Coronary artery (tissue), 2 donors: ENCODE measurements around the gene OCRL.
A peak's percentile ranks its signal among the peaks of the same experiment; 100 is the strongest.

Experiments
- DNase-seq: peaks from one replicate; pipeline ENCODE4 v3.0.0-alpha.2; 2017; ENCODE audit warnings: low spot score
- H3K27ac ChIP-seq, 2 donors: fragments of 200-600 bp; sonication (generic); one replicate each; pipeline ENCODE4 v1.5.1; 2016 to 2019
- H3K4me3 ChIP-seq: fragments of 200-600 bp; sonication (generic); 2 replicates; pipeline ENCODE4 v1.5.1; 2016; ENCODE audit warnings: mild to moderate bottlenecking, moderate library complexity
- TF ChIP-seq, protein P1 (sequence below): fragments of 200-600 bp; sonication (generic); IDR thresholded peaks from one replicate; pipeline ENCODE4 v1.5.1; 2019; ENCODE audit warnings: antibody characterized with exemption

The OCRL gene

DNA sequence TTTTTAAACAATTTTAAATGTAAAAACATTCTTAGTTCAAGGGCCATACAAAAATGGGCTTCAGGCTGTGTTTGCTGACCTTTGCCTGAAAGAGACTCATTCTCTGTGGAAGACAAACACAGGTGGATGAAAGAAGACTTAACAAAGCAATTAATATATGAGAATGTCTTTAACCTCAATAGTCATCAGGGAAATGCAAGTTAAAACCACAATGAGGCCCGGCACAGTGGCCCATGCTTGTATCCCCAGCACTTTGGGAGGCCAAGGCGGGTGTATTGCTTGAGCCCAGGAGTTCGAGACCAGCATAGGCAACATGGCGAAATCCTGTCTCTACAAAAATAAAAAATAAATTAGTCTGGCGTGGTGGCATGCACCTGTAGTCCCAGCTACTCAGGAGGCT, 9.6 kb upstream of the OCRL start:
- DNase-seq, result no peak
- TF ChIP-seq, protein P1, sequence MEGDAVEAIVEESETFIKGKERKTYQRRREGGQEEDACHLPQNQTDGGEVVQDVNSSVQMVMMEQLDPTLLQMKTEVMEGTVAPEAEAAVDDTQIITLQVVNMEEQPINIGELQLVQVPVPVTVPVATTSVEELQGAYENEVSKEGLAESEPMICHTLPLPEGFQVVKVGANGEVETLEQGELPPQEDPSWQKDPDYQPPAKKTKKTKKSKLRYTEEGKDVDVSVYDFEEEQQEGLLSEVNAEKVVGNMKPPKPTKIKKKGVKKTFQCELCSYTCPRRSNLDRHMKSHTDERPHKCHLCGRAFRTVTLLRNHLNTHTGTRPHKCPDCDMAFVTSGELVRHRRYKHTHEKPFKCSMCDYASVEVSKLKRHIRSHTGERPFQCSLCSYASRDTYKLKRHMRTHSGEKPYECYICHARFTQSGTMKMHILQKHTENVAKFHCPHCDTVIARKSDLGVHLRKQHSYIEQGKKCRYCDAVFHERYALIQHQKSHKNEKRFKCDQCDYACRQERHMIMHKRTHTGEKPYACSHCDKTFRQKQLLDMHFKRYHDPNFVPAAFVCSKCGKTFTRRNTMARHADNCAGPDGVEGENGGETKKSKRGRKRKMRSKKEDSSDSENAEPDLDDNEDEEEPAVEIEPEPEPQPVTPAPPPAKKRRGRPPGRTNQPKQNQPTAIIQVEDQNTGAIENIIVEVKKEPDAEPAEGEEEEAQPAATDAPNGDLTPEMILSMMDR, result no peak

DNA sequence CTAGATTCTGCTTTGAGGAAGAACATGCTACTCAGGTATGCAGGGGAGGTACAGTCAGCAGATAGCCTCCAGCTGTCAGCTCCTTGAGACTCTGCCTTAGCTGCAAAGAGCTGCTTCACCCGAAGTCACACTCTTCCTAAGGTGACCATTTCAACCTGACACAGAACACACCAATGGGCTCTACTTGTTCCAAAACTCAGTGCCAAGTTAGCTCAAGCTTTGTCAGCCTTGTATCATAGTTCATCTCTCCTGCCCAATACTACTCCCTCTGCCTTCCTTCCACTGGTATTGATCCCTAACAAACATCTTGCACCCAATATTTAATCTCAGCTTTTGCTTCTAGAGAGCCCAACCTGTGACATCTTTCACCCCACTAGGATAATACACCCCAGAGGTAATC, 8.9 kb upstream of the OCRL start:
- no peak overlapping the region for H3K27ac ChIP-seq
- TF ChIP-seq, protein P1, result no peak
- DNase-seq, result no peak
- no peak overlapping the region for H3K4me3 ChIP-seq

More for the DNA sequence above, 9.6 kb upstream of the OCRL start:
- no peak overlapping the region for H3K4me3 ChIP-seq
- H3K27ac ChIP-seq, result no peak overlapping the region

GRCh38 chrX:129534816-129535578, 5.1 kb upstream of the OCRL start:
- DNase-seq, result no peak
- TF ChIP-seq, protein P1, result no peak
- H3K4me3 ChIP-seq, result no peak overlapping the region
- H3K27ac ChIP-seq, result no peak overlapping the region

DNA sequence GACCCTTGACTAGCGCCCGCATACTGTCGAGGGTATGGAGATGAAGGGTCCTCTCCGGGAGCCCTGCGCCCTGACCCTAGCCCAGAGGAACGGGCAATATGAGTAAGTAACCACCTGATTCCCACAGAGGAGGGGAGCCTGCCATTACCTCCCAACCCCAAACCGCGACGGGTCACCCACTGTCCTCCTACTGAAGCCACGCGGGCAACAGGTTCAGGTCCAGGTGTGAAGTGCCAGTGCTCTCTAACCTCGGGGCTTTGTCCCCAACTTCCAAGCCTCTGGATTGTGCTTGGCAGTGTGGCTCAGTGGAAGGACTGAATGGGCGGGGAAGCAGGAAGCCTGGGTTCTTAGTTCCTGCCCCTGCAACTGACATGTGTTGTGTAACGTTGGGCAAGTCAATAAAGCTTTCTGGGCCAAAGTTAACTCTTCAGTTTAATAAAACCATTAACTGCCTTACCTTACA, 694 bp downstream of the OCRL start:
- Histone ChIP-seq H3K4me3 (peak overlapping the region; percentile 78), H3K27ac (peak overlapping the region; percentile 63 to 86)
- DNase-seq, result peak; percentile 74
- TF ChIP-seq, protein P1, result no peak

DNA sequence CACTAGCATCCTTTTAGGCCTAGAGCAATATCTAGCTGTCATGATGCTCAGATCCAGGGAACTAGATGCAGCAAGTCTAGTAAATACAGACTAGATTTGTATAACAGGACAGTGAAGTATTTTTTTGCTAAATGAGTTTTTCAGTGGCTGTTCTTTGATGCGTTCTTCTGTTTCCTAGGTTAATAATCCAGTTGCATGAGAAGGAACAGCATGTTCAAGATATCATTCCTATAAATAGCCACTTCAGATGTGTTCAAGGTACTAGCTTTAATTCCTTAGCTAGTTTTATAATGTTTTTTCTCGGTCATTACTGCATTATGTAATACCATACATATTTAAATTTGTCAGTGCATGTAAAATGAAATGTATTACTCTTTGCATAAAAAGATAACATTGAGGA, 4.7 kb downstream of the OCRL start:
- TF ChIP-seq, protein P1, result no peak
- DNase-seq, result no peak
- H3K27ac ChIP-seq, result no peak overlapping the region
- H3K4me3 ChIP-seq, result no peak overlapping the region

GRCh38 chrX:129545408-129545807, 5.3 kb downstream of the OCRL start:
- no peak overlapping the region for H3K4me3 ChIP-seq
- no peak overlapping the region for H3K27ac ChIP-seq
- DNase-seq, result no peak
- TF ChIP-seq, protein P1, result no peak

DNA sequence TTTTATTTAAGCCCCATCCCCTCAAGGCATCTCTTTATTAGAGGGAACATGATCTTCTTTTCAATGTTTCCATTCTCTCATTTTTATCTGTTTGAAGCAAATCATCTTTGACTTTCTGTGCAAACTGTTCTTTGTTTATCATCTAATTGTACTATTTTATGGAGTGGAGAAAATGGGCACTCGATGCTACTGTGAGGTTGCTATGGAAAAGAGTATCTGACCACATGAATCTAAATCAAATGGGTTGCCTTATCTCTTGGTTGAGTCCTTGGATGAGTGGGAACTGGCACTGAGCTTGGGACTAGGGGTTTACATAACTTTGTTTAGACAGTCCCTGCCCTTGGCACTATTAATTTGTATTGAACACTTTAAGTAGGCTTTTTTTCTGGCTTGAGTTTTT, 9.1 kb downstream of the OCRL start:
- Histone ChIP-seq H3K27ac (no peak overlapping the region), H3K4me3 (no peak overlapping the region)
- no peak for DNase-seq
- TF ChIP-seq, protein P1, result no peak
